ENCODE results near the gene C5.

C5 gene

GRCh38 chr9:120927269-120928014 lies 122.6 kb downstream of the C5 start:
- in situ Hi-C loops (cut with MboI; ENCODE audit: low sequenced_read_pairs): loop anchor here (25.0 kb wide), 1 partner anchor 315 kb away; no protein-coding TSS in a partner anchor

GRCh38 chr9:120926397-120926928 lies 123.6 kb downstream of the C5 start, which contains the start of gene TRAF1:
Gene TRAF1, minus strand, starts transcription at chr9:120926796. Its CDS starts 721 bp downstream, at chr9:120926075.
- in situ Hi-C loops (cut with MboI; ENCODE audit: low sequenced_read_pairs): loop anchor here (25.0 kb wide), 1 partner anchor 314 kb away; no protein-coding TSS in a partner anchor

- in situ Hi-C loops (cut with MboI; ENCODE audit: low sequenced_read_pairs): loop anchor here (25.0 kb wide), 1 partner anchor 313 kb away; no protein-coding TSS in a partner anchor
These were observed 124.3 kb downstream of the C5 start for GRCh38 chr9:120925535-120926396.

GRCh38 chr9:120924698-120925534 lies 125.2 kb downstream of the C5 start:
- in situ Hi-C loops (cut with MboI; ENCODE audit: low sequenced_read_pairs): loop anchor here (25.0 kb wide), 1 partner anchor 313 kb away; no protein-coding TSS in a partner anchor

GRCh38 chr9:120923620-120924328 lies 126.3 kb downstream of the C5 start:
- in situ Hi-C loops (cut with MboI; ENCODE audit: low sequenced_read_pairs): no loop called here

GRCh38 chr9:120922404-120923195 lies 127.5 kb downstream of the C5 start:
- in situ Hi-C loops (cut with MboI; ENCODE audit: low sequenced_read_pairs): no loop called here

- in situ Hi-C loops (cut with MboI; ENCODE audit: low sequenced_read_pairs): no loop called here
These were observed 128.4 kb downstream of the C5 start for GRCh38 chr9:120921661-120922181.

- in situ Hi-C loops (cut with MboI; ENCODE audit: low sequenced_read_pairs): no loop called here
These were observed 129.3 kb downstream of the C5 start for GRCh38 chr9:120920806-120921178.

GRCh38 chr9:120919843-120920805 lies 130.0 kb downstream of the C5 start:
- in situ Hi-C loops (cut with MboI; ENCODE audit: low sequenced_read_pairs): no loop called here

GRCh38 chr9:120918931-120919842 lies 130.9 kb downstream of the C5 start:
- in situ Hi-C loops (cut with MboI; ENCODE audit: low sequenced_read_pairs): no loop called here

- in situ Hi-C loops (cut with MboI; ENCODE audit: low sequenced_read_pairs): no loop called here
These were observed 131.9 kb downstream of the C5 start for GRCh38 chr9:120917929-120918762.

- in situ Hi-C loops (cut with MboI; ENCODE audit: low sequenced_read_pairs): no loop called here
These were observed 132.8 kb downstream of the C5 start for GRCh38 chr9:120916991-120917880.

- in situ Hi-C loops (cut with MboI; ENCODE audit: low sequenced_read_pairs): no loop called here
These were observed 133.5 kb downstream of the C5 start for GRCh38 chr9:120916588-120916987.

GRCh38 chr9:120915854-120916470 lies 134.1 kb downstream of the C5 start:
- in situ Hi-C loops (cut with MboI; ENCODE audit: low sequenced_read_pairs): no loop called here

Data from HL-60/S4 treated with retinoic acid at 250 ng/mL for 4 days and 3 days (cell line).